HG02943 (cell line): ENCODE results near the gene TNNT3.
"Not testable (repeated sequence)": the region's sequence is repeated elsewhere in the genome, so short reads cannot be mapped to it uniquely, and the experiment has no call there.

ENCODE experiments used
- ATAC-seq: cut with Tn5 transposase; IDR thresholded peaks from one replicate; pipeline ENCODE4 v1.9.1; 2021; ENCODE audit warnings: mild to moderate bottlenecking, low read depth, moderate library complexity; ENCODE audit not compliant: unreplicated experiment

Gene TNNT3

GRCh38 chr11:1880746-1881441 lies 38.6 kb upstream of the TNNT3 start:
- no peak for ATAC-seq

- ATAC-seq: no peak
Observed at GRCh38 chr11:1881442-1882264, 37.9 kb upstream of the TNNT3 start.

GRCh38 chr11:1882265-1883238 lies 37.0 kb upstream of the TNNT3 start:
- ATAC-seq: no peak

- no peak for ATAC-seq
Observed at GRCh38 chr11:1883346-1884302, 35.9 kb upstream of the TNNT3 start.

- ATAC-seq: no peak
Observed at GRCh38 chr11:1884303-1884700, 35.2 kb upstream of the TNNT3 start.

- not testable (repeated sequence) for ATAC-seq
Observed at GRCh38 chr11:1886551-1886950, 33.0 kb upstream of the TNNT3 start.

GRCh38 chr11:1887451-1888346 lies 31.8 kb upstream of the TNNT3 start:
- ATAC-seq: no peak

GRCh38 chr11:1888347-1888753 lies 31.2 kb upstream of the TNNT3 start:
- no peak for ATAC-seq

GRCh38 chr11:1888811-1889210 lies 30.7 kb upstream of the TNNT3 start:
- ATAC-seq: no peak

- no peak for ATAC-seq
Observed at GRCh38 chr11:1889224-1889930, 30.1 kb upstream of the TNNT3 start.

- no peak for ATAC-seq
Observed at GRCh38 chr11:1889941-1890855, 29.3 kb upstream of the TNNT3 start.

- ATAC-seq: no peak
Observed at GRCh38 chr11:1890856-1891830, 28.4 kb upstream of the TNNT3 start.

GRCh38 chr11:1891831-1892115 lies 27.7 kb upstream of the TNNT3 start, which contains the start of gene PRR33:
Gene PRR33 (minus strand): TSS chr11:1891895. CDS start chr11:1890584, 1,311 bp downstream.
- ATAC-seq: no peak

GRCh38 chr11:1892116-1892515 lies 27.4 kb upstream of the TNNT3 start:
- no peak for ATAC-seq

- no peak for ATAC-seq
Observed at GRCh38 chr11:1892558-1892957, 26.9 kb upstream of the TNNT3 start.
